ENCODE data around the gene CSGALNACT2. TPM values are rescaled to one million over a fixed set of nuclear protein-coding genes. Genes with fewer than 3 reads are reported as not detected.

CSGALNACT2 gene
- total and polyA plus RNA-seq, 2 donors from 2014 or later, result 4.8 to 20.0 TPM

DNA sequence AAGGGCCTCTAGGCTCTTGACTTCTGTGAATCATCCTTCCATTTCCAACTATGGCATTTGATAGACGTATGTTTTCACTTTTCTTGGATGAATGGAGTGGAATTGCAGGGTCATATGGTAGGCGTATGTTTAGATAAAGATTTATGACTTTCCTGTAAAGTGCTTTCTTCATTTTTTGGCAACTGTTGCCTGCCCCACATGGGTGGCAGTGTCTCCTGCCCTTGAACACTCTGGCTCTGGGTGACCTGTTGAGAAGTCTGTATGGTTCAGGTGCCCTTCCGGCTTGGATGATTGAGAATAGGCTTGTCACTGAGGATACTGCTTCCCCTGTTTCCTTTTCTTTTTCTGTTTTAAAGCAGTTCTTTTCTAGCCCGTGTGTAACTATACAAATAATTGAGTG is 38.3 kb upstream of the CSGALNACT2 start:
- Histone ChIP-seq H3K27ac (ENCODE audit: low read depth in 2 of 2, low read length in 2 of 2) (no peak overlapping the region), H3K4me1 (ENCODE audit: control insufficient read depth in 2 of 3, insufficient read depth in 2 of 3, low read depth in 1 of 3, low read length in 3 of 3) (peaks cover 0 to 4% (median 0%) of the 10 kb centered on the region in 3 donors), H3K4me3 (ENCODE audit: low read length in 3 of 3) (no peak overlapping the region), H3K9ac (ENCODE audit: low read length in 3 of 3) (no peak overlapping the region), H3K27me3 (ENCODE audit: control insufficient read depth, insufficient read depth, low read length) (peaks cover 2% of the 10 kb centered on the region), H3K9me3 (ENCODE audit: control insufficient read depth in 2 of 3, insufficient read depth in 1 of 3, low read length in 3 of 3) (no peaks in the 10 kb centered on the region), H3K36me3 (ENCODE audit: control insufficient read depth in 2 of 3, insufficient read depth in 3 of 3, low read length in 3 of 3) (no peaks in the 10 kb centered on the region)
- FAIRE-seq (no peak), DNase-seq (no peak)
- intact Hi-C loops (cut with DNase I), result no loop called here
- no peak for TF ChIP-seq CTCF (IDR thresholded peaks at IDR 0.05; ENCODE audit: borderline replicate concordance, extremely low read depth, insufficient read depth)

- no peak for FAIRE-seq
- no peak overlapping the region for H3K9ac ChIP-seq (ENCODE audit: low read length in 3 of 3)
- TF ChIP-seq CTCF (IDR thresholded peaks at IDR 0.05; ENCODE audit: borderline replicate concordance, extremely low read depth, insufficient read depth), result no peak
- no peaks in the 10 kb centered on the region for H3K9me3 ChIP-seq (ENCODE audit: control insufficient read depth in 2 of 3, insufficient read depth in 1 of 3, low read length in 3 of 3)
- H3K4me3 ChIP-seq (ENCODE audit: low read length in 3 of 3), result no peak overlapping the region
- no peaks in the 10 kb centered on the region for H3K36me3 ChIP-seq (ENCODE audit: control insufficient read depth in 2 of 3, insufficient read depth in 3 of 3, low read length in 3 of 3)
- intact Hi-C loops (cut with DNase I), result no loop called here
- H3K27ac ChIP-seq (ENCODE audit: low read depth in 2 of 2, low read length in 2 of 2), result no peak overlapping the region
- peaks cover 0 to 6% (median 0%) of the 10 kb centered on the region in 3 donors for H3K4me1 ChIP-seq (ENCODE audit: control insufficient read depth in 2 of 3, insufficient read depth in 2 of 3, low read depth in 1 of 3, low read length in 3 of 3)
- no peak for DNase-seq
- H3K27me3 ChIP-seq (ENCODE audit: control insufficient read depth, insufficient read depth, low read length), result peaks cover 2% of the 10 kb centered on the region
Observed at GRCh38 chr10:43100366-43100765, 37.9 kb upstream of the CSGALNACT2 start.

- Histone ChIP-seq H3K9ac (ENCODE audit: low read length in 3 of 3) (no peak overlapping the region), H3K27me3 (ENCODE audit: control insufficient read depth, insufficient read depth, low read length) (peaks cover 2% of the 10 kb centered on the region), H3K4me3 (ENCODE audit: low read length in 3 of 3) (no peak overlapping the region), H3K36me3 (ENCODE audit: control insufficient read depth in 2 of 3, insufficient read depth in 3 of 3, low read length in 3 of 3) (no peaks in the 10 kb centered on the region), H3K4me1 (ENCODE audit: control insufficient read depth in 2 of 3, insufficient read depth in 2 of 3, low read depth in 1 of 3, low read length in 3 of 3) (peaks cover 0 to 7% (median 0%) of the 10 kb centered on the region in 3 donors), H3K27ac (ENCODE audit: low read depth in 2 of 2, low read length in 2 of 2) (no peak overlapping the region), H3K9me3 (ENCODE audit: control insufficient read depth in 2 of 3, insufficient read depth in 1 of 3, low read length in 3 of 3) (no peaks in the 10 kb centered on the region)
- no peak for FAIRE-seq
- TF ChIP-seq CTCF (IDR thresholded peaks at IDR 0.05; ENCODE audit: borderline replicate concordance, extremely low read depth, insufficient read depth), result no peak
- intact Hi-C loops (cut with DNase I), result no loop called here
- DNase-seq, result no peak
Observed at GRCh38 chr10:43102063-43102828, 36.0 kb upstream of the CSGALNACT2 start.

Measured in kidney (tissue), 14 donors.